ENCODE data around the gene COG2.
"Not testable (repeated sequence)": the region's sequence is repeated elsewhere in the genome, so short reads cannot be mapped to it uniquely, and the experiment has no call there.

Gene COG2

GRCh38 chr1:230715510-230715909 lies 73.2 kb downstream of the COG2 start:
- no peak for DNase-seq (ENCODE audit: low read depth in 3 of 3)

- not testable (repeated sequence) for DNase-seq (ENCODE audit: low read depth in 3 of 3)
Measured at GRCh38 chr1:230716453-230716852, 74.2 kb downstream of the COG2 start.

DNA sequence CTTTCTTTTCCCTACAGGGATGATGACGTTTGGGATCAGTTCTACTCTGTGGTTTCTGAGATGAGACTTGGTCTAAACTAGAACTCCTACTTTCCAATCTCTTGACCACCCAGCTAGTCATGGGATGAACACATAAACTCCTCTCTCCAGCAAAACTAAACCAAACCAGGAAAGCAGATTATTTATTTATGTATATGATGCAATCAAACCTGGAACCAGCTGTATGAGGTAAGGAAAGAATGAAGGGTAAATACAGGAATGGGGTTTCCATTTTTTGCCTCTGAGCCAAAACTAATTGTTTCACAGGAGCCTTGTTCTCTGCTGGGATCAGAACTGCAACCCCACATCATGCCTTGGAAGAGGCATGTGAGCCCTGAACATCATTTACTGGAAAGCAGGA lies 75.0 kb downstream of the COG2 start:
- no peak for DNase-seq (ENCODE audit: low read depth in 3 of 3)

- not testable (repeated sequence) for DNase-seq (ENCODE audit: low read depth in 3 of 3)
Measured at GRCh38 chr1:230721849-230722522, 79.7 kb downstream of the COG2 start.

- no peak for DNase-seq (ENCODE audit: low read depth in 3 of 3)
Measured at GRCh38 chr1:230725256-230726012, 83.2 kb downstream of the COG2 start.

- no peak for DNase-seq (ENCODE audit: low read depth in 3 of 3)
Measured at GRCh38 chr1:230728710-230729392, 86.6 kb downstream of the COG2 start.

- no peak for DNase-seq (ENCODE audit: low read depth in 3 of 3)
Measured at GRCh38 chr1:230730977-230731376, 88.7 kb downstream of the COG2 start.

- DNase-seq (ENCODE audit: low read depth in 3 of 3): no peak
Measured at GRCh38 chr1:230735447-230735846, 93.2 kb downstream of the COG2 start.

DNA sequence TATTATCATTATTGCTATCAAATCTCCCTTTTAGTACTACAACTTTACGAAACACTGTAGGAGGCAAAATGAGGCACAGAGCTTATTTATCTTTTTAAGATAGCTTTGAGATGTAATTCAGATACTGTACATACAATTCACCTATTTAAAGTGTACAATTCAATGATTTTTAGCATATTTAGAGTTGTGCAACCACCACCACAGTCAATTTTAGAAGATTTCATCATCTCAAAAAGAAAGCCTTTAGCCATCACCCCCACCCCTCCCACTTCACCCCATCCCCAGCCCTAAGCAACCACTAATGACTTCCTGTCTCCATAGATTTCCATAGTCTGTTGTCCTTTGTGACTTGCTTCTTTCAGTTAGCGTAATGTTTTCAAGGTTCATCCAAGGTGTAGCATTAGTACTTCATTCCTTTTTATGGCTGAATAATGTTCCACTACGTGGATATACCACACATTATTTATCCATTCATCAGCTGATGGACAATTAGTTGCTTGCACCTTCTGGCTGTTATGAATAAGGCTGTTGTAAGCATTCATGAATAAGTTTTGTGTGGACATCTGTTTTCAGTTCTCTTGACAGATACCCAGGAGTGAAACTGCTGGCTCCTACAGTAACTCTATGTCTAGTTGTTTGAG lies 95.5 kb downstream of the COG2 start:
- no peak for DNase-seq (ENCODE audit: low read depth in 3 of 3)

DNA sequence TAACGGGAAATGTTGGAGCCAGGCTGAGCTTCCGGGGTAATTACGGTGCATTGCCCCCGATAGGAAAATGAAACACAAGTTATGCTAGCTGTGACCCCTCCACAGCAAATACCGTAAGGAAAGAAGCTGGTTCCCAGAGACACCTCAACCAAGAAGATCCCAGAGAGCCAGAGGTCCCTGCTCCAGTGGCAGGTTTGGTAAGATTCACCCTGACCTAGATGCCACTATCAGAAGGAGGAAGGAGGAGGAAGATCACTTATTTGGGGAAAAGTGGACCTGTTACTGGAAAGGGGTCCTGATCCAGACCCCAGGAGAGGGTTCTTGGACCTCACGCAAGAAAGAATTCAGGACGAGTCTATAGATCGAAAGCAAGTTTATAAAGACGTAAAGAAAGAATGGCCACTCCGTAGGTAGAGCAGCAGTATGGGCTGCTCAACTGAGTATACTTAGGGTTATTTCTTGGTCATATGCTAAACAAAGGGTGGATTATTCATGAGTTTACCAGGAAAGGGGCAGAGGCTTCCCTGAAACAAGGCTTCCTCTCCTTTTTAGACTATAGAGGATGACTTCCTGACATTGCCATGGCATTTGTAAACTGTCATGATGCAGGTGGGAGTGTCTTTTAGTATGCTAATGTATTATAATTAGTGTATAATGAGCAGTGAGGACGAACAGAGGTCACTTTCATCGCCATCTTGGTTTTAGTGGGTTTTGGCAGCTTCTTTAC lies 97.4 kb downstream of the COG2 start:
- no peak for DNase-seq (ENCODE audit: low read depth in 3 of 3)

All from stimulated activated CD4-positive, alpha-beta T cell treated with anti-CD3 and anti-CD28 coated beads, TNF-alpha, amount 100 ng/mL, for 24 hours (primary cell).